Stimulated activated CD8-positive, alpha-beta memory T cell treated with anti-CD3 and anti-CD28 coated beads, Interleukin-2, amount 100 ng/mL, for 1 hour (primary cell): ENCODE data around the gene HFE.

Experiments
- DNase-seq, 2 donors: peaks; one replicate each; pipeline ENCODE4 v3.0.0-alpha.2; 2020; ENCODE audit warnings: low read depth in 2 of 2

HFE gene

DNA sequence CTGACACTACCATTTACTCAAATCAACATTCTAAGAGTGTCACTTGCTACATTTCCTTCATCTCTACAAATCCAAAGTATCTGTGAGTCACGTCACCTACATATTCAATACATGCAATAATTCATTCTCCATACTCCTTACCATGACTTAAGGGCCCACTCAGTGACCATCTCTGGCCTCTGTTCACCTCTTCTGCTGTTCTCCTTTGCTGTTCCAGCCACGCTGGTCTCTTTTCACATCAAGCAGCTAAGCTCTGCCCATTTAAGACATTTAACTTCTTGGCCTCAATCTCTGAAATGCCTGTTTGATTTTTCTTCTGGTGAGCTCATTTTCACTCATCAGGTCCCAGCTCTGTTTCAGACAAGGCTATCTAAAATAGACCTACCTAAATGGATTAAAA is 46.5 kb downstream of the HFE start:
- no peak for DNase-seq

DNA sequence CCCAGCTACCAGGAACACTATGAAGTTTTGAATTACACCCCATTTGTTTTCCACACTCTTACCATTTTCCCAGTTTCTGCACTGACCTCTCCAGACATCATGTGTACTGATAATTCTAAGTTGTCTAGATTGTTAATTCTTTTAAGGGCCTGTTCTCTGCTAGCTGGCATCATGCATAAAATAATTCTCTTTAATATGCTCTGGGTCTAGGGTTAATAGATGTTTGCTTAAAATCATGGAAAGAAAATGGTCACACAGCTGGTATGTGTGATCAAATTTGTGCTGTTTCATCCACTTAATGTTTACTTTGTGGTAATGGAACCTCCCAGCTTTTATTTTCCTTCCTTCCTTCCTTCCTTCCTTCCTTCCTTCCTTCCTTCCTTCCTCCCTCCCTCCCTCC is 49.1 kb downstream of the HFE start:
- no peak for DNase-seq

DNA sequence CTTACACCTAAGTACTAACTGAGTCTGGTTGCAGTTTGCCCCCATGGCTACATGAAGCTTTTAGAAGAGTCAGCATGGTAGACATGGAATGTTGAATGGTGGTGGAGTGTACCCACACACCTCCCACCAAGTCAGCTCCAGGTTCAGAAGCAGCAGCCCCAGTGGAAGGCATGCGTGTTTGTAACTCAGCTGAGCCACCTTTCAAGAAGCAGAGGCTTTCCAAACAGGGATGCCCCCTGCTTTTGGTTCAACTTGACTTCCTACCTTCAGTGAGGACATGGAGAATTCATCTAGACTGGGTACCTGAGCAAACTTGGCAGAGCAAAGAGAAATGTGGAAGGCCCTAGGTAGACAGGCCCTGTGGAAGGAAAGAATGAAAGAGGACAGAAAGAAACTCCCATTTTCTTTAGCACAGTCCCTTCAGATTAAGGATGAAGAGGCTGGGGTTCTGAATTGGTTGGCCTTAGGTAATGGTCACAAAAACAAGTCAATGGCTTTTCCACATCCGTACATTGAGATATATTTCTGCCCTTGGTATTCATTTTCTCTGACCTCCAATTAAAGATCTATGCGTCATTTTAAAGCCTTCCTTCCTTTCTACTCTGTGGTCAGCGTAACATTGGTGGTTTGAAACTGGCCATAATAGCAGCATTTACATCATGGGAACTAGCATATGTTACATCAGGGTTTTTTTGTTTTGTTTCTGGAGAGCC is 53.2 kb downstream of the HFE start:
- no peak for DNase-seq

DNA sequence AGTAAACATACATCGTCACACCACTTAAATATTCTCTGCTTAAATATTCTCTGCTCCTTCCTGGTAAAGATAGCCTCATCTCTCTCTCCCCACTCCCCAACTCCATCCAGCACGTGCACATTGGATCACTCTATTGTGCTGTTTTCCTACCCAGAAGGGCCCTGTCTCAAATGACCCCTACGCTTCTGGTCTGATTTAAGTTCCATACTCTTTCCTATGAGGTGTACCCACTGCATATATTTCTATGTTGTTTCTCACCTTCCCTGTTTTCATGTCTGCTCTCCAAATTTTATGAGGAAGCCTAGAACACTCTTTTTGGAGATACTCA is 53.7 kb downstream of the HFE start:
- no peak for DNase-seq

DNA sequence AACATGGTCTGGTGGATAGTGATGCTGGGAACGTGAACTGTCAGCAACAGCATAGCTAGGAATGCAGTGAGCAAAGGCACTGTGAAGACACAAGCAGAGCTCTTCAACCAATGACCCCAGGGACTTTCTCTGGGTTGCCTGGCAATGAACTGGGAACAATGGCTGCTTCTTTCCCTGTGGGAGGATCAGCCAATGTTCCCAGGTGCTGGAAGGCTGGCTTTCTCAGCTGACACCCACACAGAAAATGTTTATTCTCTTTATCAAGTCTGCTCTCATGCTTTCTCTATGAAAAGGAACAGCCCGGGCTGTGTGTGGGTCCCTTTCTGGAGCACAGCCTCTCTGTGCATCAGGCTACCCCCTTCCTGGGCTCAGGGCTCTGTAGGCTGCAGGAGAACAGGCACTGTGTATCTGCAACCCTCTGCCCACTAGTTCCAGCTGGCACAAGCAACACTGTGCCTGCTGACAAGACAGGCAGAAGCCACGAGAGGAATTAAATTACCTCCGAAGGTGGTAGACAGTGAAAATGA is 54.2 kb downstream of the HFE start:
- DNase-seq = no peak

DNA sequence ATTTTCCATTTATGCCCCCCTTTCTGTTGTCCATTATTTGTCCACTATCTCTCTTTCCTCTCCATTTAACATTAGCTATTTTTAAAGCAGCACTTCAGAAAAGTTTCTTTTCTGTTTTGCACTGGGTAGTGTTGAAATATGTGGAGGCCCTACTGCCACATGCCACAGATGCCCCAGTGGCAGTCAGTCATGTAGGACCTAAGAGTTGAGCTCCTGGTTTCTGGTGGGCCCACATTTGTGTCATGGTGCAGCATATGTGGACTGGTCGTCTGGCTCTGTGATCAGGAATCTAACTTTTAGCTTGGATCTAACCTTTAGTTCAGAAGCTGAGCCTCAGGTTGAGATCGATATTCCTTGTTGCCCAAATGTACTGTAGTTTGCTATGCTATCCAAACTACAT is 54.8 kb downstream of the HFE start:
- DNase-seq = no peak
